HepG2 (cell line): ENCODE data around the gene BTD. TPM values are rescaled to one million over a fixed set of nuclear protein-coding genes. Genes with fewer than 3 reads are reported as not detected.

Experiments
- ATAC-seq: fragments of 200-7000 bp; cut with Tn5 transposase; 3 replicates; pipeline ENCODE4 v1.9.1; 2020; ENCODE audit warnings: mild to moderate bottlenecking, moderate library complexity
- BruUV-seq: library from RNA; stranded (reverse); fragments of 400-500 nt; replicated peaks from 2 replicates; lab custom pipeline; 2021; lab: Mats Ljungman, UMichigan
- CTCF ChIA-PET: fragments of 300-600 bp; formaldehyde crosslinking; extraction: SDS; loops from one replicate; lab custom pipeline; 2021; ENCODE audit warnings: low total read pairs, inconsistent platforms, low intra/inter-chr PET ratio; lab: Yijun Ruan, JAX
- POLR2A ChIA-PET: fragments of 350-600 bp; sonication (Branson Sonifier 250); formaldehyde crosslinking; loops from one replicate; lab custom pipeline; 2020; ENCODE audit warnings: antibody characterized with exemption, inconsistent platforms; lab: Yijun Ruan, JAX
- DNase-seq: peaks from one replicate; pipeline ENCODE4 v3.0.0-alpha.2; 2015; ENCODE audit warnings: low spot score
- FAIRE-seq: peaks from 3 replicates; lab custom pipeline; 2011; peaks lifted over from hg19 to GRCh38; lab: Jason Lieb, UNC
- H2AFZ ChIP-seq: one replicate; pipeline ENCODE4 v1.6.1; 2011; ENCODE audit warnings: low read length, inconsistent platforms
- H3K27ac ChIP-seq: fragments of 300-600 bp; 3 replicates; pipeline ENCODE4 v1.8.0; 2011; ENCODE audit warnings: mixed run types, mild to moderate bottlenecking, mixed read lengths, low read length, inconsistent platforms; ENCODE audit not compliant: insufficient read depth; ENCODE audit errors: extremely low read length
- H3K27me3 ChIP-seq, 2 experiments: fragments of 200-600 bp in 1 of 2; 2 replicates in 1 of 2; 3 replicates in 1 of 2; pipeline versions ENCODE4 v1.6.0 to v1.8.0; 2011; ENCODE audit warnings: low read length in 2 of 2, mild to moderate bottlenecking in 2 of 2, moderate library complexity in 2 of 2, inconsistent platforms in 1 of 2; ENCODE audit not compliant: insufficient read depth in 2 of 2, control insufficient read depth in 1 of 2
- H3K36me3 ChIP-seq, 2 experiments: fragments of 200-600 bp in 1 of 2; replicated peaks in 1 of 2; 2 replicates in 1 of 2; 3 replicates in 1 of 2; pipeline versions ENCODE4 v1.5.1 to v1.8.0; 2011; ENCODE audit warnings: low read length in 2 of 2, inconsistent platforms in 1 of 2; ENCODE audit not compliant: insufficient read depth in 2 of 2, control insufficient read depth in 1 of 2
- H3K4me1 ChIP-seq: 2 replicates; pipeline ENCODE4 v1.5.1; 2012; ENCODE audit warnings: low read length, inconsistent platforms; ENCODE audit not compliant: insufficient read depth
- H3K4me2 ChIP-seq: 2 replicates; pipeline ENCODE4 v1.6.0; 2011; ENCODE audit warnings: low read depth, low read length, inconsistent platforms
- H3K4me3 ChIP-seq, 3 experiments: fragments of 200-600 bp in 1 of 3; sonication (generic), shearing (Covaris generic) in 1 of 3; replicated peaks in 1 of 3; 2 replicates each; pipeline ENCODE4 v1.5.1; 2011 to 2016; ENCODE audit warnings: low read length in 3 of 3, inconsistent platforms in 2 of 3, low read depth in 2 of 3, mild to moderate bottlenecking in 2 of 3, control low read depth in 1 of 3, mixed read lengths in 1 of 3; ENCODE audit not compliant: insufficient read depth in 1 of 3
- H3K79me2 ChIP-seq: one replicate; pipeline ENCODE4 v1.6.1; 2011; ENCODE audit warnings: low read length, inconsistent platforms; ENCODE audit not compliant: insufficient read depth
- H3K9ac ChIP-seq: 2 replicates; pipeline ENCODE4 v1.6.0; 2011; ENCODE audit warnings: mild to moderate bottlenecking, low read depth, low read length, inconsistent platforms; ENCODE audit not compliant: insufficient read depth
- H3K9me3 ChIP-seq: 2 replicates; pipeline ENCODE4 v1.5.1; 2012; ENCODE audit warnings: mild to moderate bottlenecking, low read length
- H4K20me1 ChIP-seq: 2 replicates; pipeline ENCODE4 v1.6.0; 2011; ENCODE audit warnings: inconsistent platforms, mild to moderate bottlenecking, low read length, moderate library complexity; ENCODE audit not compliant: insufficient read depth
- ARNTL ChIP-seq: sonication (generic); formaldehyde crosslinking; IDR thresholded peaks from 2 replicates; pipeline ENCODE4 v1.4.0; 2020; ENCODE audit warnings: mild to moderate bottlenecking, missing genetic modification reagents
- IRF1 ChIP-seq: sonication (generic); formaldehyde crosslinking; IDR thresholded peaks from 2 replicates; pipeline ENCODE4 v1.4.0; 2020; ENCODE audit warnings: low read depth, mild to moderate bottlenecking, missing genetic modification reagents
- KDM6A ChIP-seq: IDR thresholded peaks from 2 replicates; pipeline ENCODE4 v1.6.1; 2016; ENCODE audit warnings: low read depth
- NFE2L2 ChIP-seq: fragments of 150-350 bp; IDR thresholded peaks from 2 replicates; pipeline ENCODE4 v1.6.1; 2014; ENCODE audit warnings: low read length
- NR2F2 ChIP-seq: IDR thresholded peaks from 2 replicates; pipeline ENCODE4 v1.6.1; 2012; ENCODE audit warnings: low read depth, inconsistent platforms, borderline replicate concordance
- PCBP2 ChIP-seq: fragments of 200-400 bp; formaldehyde crosslinking; optimal IDR thresholded peaks from 2 replicates; pipeline ENCODE3; 2018; ENCODE audit warnings: low read length, low read depth; ENCODE audit not compliant: poor library complexity, severe bottlenecking
- ZFP41 ChIP-seq: sonication (generic); formaldehyde crosslinking; IDR thresholded peaks from 2 replicates; pipeline ENCODE4 v1.4.0; 2020; ENCODE audit warnings: mild to moderate bottlenecking, missing genetic modification reagents, borderline replicate concordance
- ZHX1 ChIP-seq: sonication (generic); formaldehyde crosslinking; IDR thresholded peaks from 2 replicates; pipeline ENCODE4 v1.8.1; 2022; ENCODE audit warnings: low read depth, mild to moderate bottlenecking, missing genetic modification reagents
- WGBS: methylation state at CpG from one replicate; pipeline ENCODE4 v1.1.6; 2017; ENCODE audit warnings: low lambda C conversion rate; 5-methylcytosine and 5-hydroxymethylcytosine counted together
- in situ Hi-C: cut with HindIII; loops from 2 replicates; pipeline ENCODE4 v1.10.0; 2017; ENCODE audit warnings: low pct_unique_long_range_greater_than_20kb; ENCODE audit not compliant: extremely low pct_ligation_motif_present
- intact Hi-C: fragments of 100-400 bp; cut with micrococcal nuclease; formaldehyde crosslinking; loops from one replicate; pipeline ENCODE4 v1.10.0; 2022; ENCODE audit not compliant: unreplicated experiment
- polyA plus RNA-seq, 8 experiments: library from polyadenylated mRNA; depleted of rRNA in 3 of 8; stranded (reverse) in 7 of 8; unstranded in 1 of 8; fragments of >200 nt; fragmentation: Illumina TruSeq in 4 of 8; extraction: Trizol in 4 of 8; gene quantifications; 2 replicates each; pipeline versions ENCODE4 v1.2.1 to v1.2.3, GENCODE V29; 2011 to 2016; ENCODE audit warnings: low read depth in 4 of 8, missing spikeins in 1 of 8, mixed read lengths in 1 of 8; ENCODE audit not compliant: insufficient read depth in 1 of 8
- total RNA-seq, 5 experiments: library from RNA; depleted of rRNA; stranded (reverse); fragments of >200 nt; fragmentation: Illumina TruSeq; extraction: Trizol; gene quantifications; 2 replicates each; pipeline ENCODE4 v1.2.3, GENCODE V29; 2016; ENCODE audit warnings: low read depth in 1 of 5

The BTD gene
- total and polyA plus RNA-seq, 2 of the 13 experiments (the other 11 are each of a cell fraction or from before 2014, with no cell fraction given): 15.7 to 35.5 TPM

- no peak for TF ChIP-seq NR2F2
- no peak for TF ChIP-seq ARNTL
- TF ChIP-seq IRF1 (CRISPR knock-in tag): no peak
- TF ChIP-seq NFE2L2: no peak
- no peak for TF ChIP-seq KDM6A
- no peak for TF ChIP-seq ZFP41 (CRISPR knock-in tag)
Measured at GRCh38 chr3:15575446-15575845, 26.1 kb upstream of the BTD start (continued).

- ChIA-PET CTCF (no interaction called here), POLR2A (no interaction called here)
- DNase-seq: no peak
- Histone ChIP-seq H4K20me1 (no peaks in the 10 kb centered on the region), H3K36me3 (peaks cover 3 to 31% of the 10 kb centered on the region in 2 experiments), H3K9me3 (no peaks in the 10 kb centered on the region), H2AFZ (no peak overlapping the region), H3K79me2 (no peaks in the 10 kb centered on the region), H3K27ac (no peak overlapping the region), H3K9ac (no peak overlapping the region), H3K4me1 (no peaks in the 10 kb centered on the region), H3K4me2 (no peak overlapping the region), H3K27me3 (no peaks in the 10 kb centered on the region), H3K4me3 (no peak overlapping the region)
- 97% methylated on average over 3 of the region's 3 CpGs for WGBS
- in situ Hi-C loops: no loop called here
- intact Hi-C loops: no loop called here
- BruUV-seq: no TSS peak
- no peak for FAIRE-seq
- TF ChIP-seq PCBP2 (no peak), ZHX1 (CRISPR knock-in tag) (no peak)
- ATAC-seq: no peak
Measured at GRCh38 chr3:15576475-15576874, 25.1 kb upstream of the BTD start.
